C4-2B (cell line): Measurements from ENCODE around the gene SLC6A5.

Experiments used
- H3K27ac ChIP-seq: fragments of 450-650 bp; 2 replicates; pipeline ENCODE4 v1.5.1; 2017
- CTCF ChIP-seq: fragments of 450-650 bp; conservative IDR thresholded peaks from 2 replicates; pipeline ENCODE4 v1.5.1; 2017; ENCODE audit warnings: mild to moderate bottlenecking
- ZFX ChIP-seq: fragments of 450-650 bp; IDR thresholded peaks from 2 replicates; pipeline ENCODE4 v1.6.1; 2017

The SLC6A5 gene

GRCh38 chr11:20639688-20640087 lies 40.3 kb downstream of the SLC6A5 start:
- no peak overlapping the region for H3K27ac ChIP-seq
- no peak for TF ChIP-seq CTCF
- TF ChIP-seq ZFX = no peak

- no peak overlapping the region for H3K27ac ChIP-seq
- TF ChIP-seq ZFX (no peak), CTCF (no peak)
Observed at GRCh38 chr11:20640401-20640800, 41.0 kb downstream of the SLC6A5 start.

GRCh38 chr11:20644360-20644759 lies 45.0 kb downstream of the SLC6A5 start:
- no peak for TF ChIP-seq ZFX
- TF ChIP-seq CTCF = no peak
- no peak overlapping the region for H3K27ac ChIP-seq

- no peak overlapping the region for H3K27ac ChIP-seq
- TF ChIP-seq CTCF = peak; percentile 90
- no peak for TF ChIP-seq ZFX
Observed at GRCh38 chr11:20647976-20648565, 48.7 kb downstream of the SLC6A5 start.

- H3K27ac ChIP-seq = no peak overlapping the region
- TF ChIP-seq ZFX = no peak
- TF ChIP-seq CTCF = no peak
Observed at GRCh38 chr11:20652150-20652806, 52.9 kb downstream of the SLC6A5 start.

- TF ChIP-seq ZFX (no peak), CTCF (no peak)
- no peak overlapping the region for H3K27ac ChIP-seq
Observed at GRCh38 chr11:20654038-20654437, 54.6 kb downstream of the SLC6A5 start.

GRCh38 chr11:20656901-20657300 lies 57.5 kb downstream of the SLC6A5 start:
- TF ChIP-seq CTCF = no peak
- TF ChIP-seq ZFX = no peak
- H3K27ac ChIP-seq = no peak overlapping the region
